Panc1 (cell line): ENCODE results near the gene KIRREL3. TPM values are rescaled to one million over a fixed set of nuclear protein-coding genes. Genes with fewer than 3 reads are reported as not detected.

ENCODE experiments used
- ATAC-seq: fragments of 200-7000 bp; cut with Tn5 transposase; 2 replicates; pipeline ENCODE4 v1.9.1; 2020; ENCODE audit warnings: mild to moderate bottlenecking, moderate library complexity
- BruUV-seq: library from RNA; stranded (reverse); fragments of 400-500 nt; replicated peaks from 2 replicates; lab custom pipeline; 2021; lab: Mats Ljungman, UMichigan
- CTCF ChIA-PET: fragments of 300-600 bp; sonication (Branson Sonifier 250); formaldehyde crosslinking; loops from one replicate; lab custom pipeline; 2022; ENCODE audit warnings: antibody characterized with exemption; lab: Charles Lee
- POLR2A ChIA-PET: fragments of 300-600 bp; sonication (Branson Sonifier 250); formaldehyde crosslinking; loops from one replicate; lab custom pipeline; 2022; ENCODE audit warnings: antibody characterized with exemption; lab: Charles Lee
- DNase-seq: peaks from one replicate; pipeline ENCODE4 v3.0.0-alpha.2; 2010; ENCODE audit warnings: low read depth, low spot score
- H3K27ac ChIP-seq: 2 replicates; pipeline ENCODE4 v1.5.1; 2011; ENCODE audit warnings: mild to moderate bottlenecking, low read length, inconsistent platforms
- H3K27me3 ChIP-seq: fragments of 200-500 bp; sonication (Bioruptor generic); 2 replicates; pipeline ENCODE4 v1.6.0; 2014; ENCODE audit warnings: low read length, inconsistent platforms; ENCODE audit not compliant: control insufficient read depth, insufficient read depth
- H3K36me3 ChIP-seq: fragments of 200-500 bp; sonication (Bioruptor generic); 2 replicates; pipeline ENCODE4 v1.5.1; 2014; ENCODE audit warnings: inconsistent platforms, mild to moderate bottlenecking, low read length, moderate library complexity; ENCODE audit not compliant: control insufficient read depth, insufficient read depth
- H3K4me1 ChIP-seq: 2 replicates; pipeline ENCODE4 v1.5.1; 2011; ENCODE audit warnings: inconsistent platforms, mild to moderate bottlenecking, low read length, moderate library complexity; ENCODE audit not compliant: control insufficient read depth, insufficient read depth
- H3K4me3 ChIP-seq, 2 experiments: 2 replicates each; pipeline ENCODE4 v1.5.1; 2011 to 2012; ENCODE audit warnings: low read depth in 2 of 2, low read length in 2 of 2, mild to moderate bottlenecking in 2 of 2, inconsistent platforms in 1 of 2, moderate library complexity in 1 of 2
- H3K9me3 ChIP-seq: fragments of 200-500 bp; sonication (Bioruptor generic); 2 replicates; pipeline ENCODE4 v1.5.1; 2014; ENCODE audit warnings: low read depth, mild to moderate bottlenecking, inconsistent platforms, low read length, moderate library complexity; ENCODE audit not compliant: control insufficient read depth, insufficient read depth
- POLR2AphosphoS5 ChIP-seq: IDR thresholded peaks from 2 replicates; pipeline ENCODE4 v1.6.1; 2012; ENCODE audit warnings: mild to moderate bottlenecking, low read depth, low read length, moderate library complexity
- SIN3A ChIP-seq: IDR thresholded peaks from 2 replicates; pipeline ENCODE4 v1.6.1; 2012; ENCODE audit warnings: low read depth, mild to moderate bottlenecking, low read length, moderate library complexity, borderline replicate concordance; ENCODE audit not compliant: insufficient read depth
- TCF7L2 ChIP-seq: IDR thresholded peaks from 2 replicates; pipeline ENCODE4 v1.6.1; 2011; ENCODE audit warnings: mild to moderate bottlenecking, low read depth, low read length, inconsistent platforms
- in situ Hi-C: cut with HindIII; loops from 2 replicates; pipeline ENCODE4 v1.10.0; 2016; ENCODE audit warnings: low sequenced_read_pairs, low pct_unique_long_range_greater_than_20kb
- intact Hi-C: fragments of 100-400 bp; cut with micrococcal nuclease; formaldehyde crosslinking; loops from one replicate; pipeline ENCODE4 v1.10.0; 2022; ENCODE audit not compliant: unreplicated experiment
- total RNA-seq: library from RNA; stranded (reverse); gene quantifications from one replicate; pipeline ENCODE4 v1.2.1, GENCODE V29; 2021; ENCODE audit not compliant: unreplicated experiment
- TF ChIP-seq, protein P1 (sequence below), 2 experiments: IDR thresholded peaks; 2 replicates each; pipeline ENCODE4 v1.6.1; 2011 to 2012; ENCODE audit warnings: low read depth in 2 of 2, control low read depth in 1 of 2, low read length in 1 of 2, mild to moderate bottlenecking in 1 of 2, moderate library complexity in 1 of 2; ENCODE audit not compliant: insufficient read depth in 1 of 2
- TF ChIP-seq, protein P2 (sequence below): fragments of 450-650 bp; IDR thresholded peaks from 2 replicates; pipeline ENCODE4 v1.5.1; 2017; ENCODE audit warnings: mild to moderate bottlenecking

KIRREL3 gene
- total RNA-seq, 1 experiment from 2014 or later: 0.36 TPM

DNA sequence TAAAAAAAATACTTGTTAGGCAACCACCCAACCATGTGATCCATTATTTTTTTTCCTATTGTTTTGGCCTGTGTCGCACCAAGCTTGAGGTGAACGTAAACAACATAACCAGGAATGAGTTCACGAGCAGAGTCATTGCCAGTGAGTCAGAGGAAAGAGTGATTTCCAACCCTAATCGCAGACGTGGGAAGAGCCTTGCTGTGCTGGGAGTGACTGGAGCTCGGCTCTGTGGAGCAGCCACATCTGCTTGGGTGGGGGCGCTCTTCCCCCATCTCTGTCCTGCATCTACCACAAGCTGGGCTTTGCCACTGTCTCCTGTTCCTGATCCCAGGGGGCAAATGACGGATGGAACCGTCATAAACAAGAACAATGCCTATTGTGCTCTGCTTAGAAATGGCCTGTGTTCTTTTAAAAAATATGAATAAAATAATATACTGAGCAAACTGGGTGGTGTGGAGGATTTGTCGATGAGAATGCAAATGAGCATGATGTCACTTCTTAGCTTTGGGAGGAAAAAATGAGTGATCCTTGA lies 210.0 kb downstream of the KIRREL3 start:
- H3K27me3 ChIP-seq: no peaks in the 10 kb centered on the region; the same call in 1 of the 2 replicates
- H3K4me1 ChIP-seq: no peaks in the 10 kb centered on the region
- BruUV-seq: no TSS peak
- H3K4me3 ChIP-seq: no peak overlapping the region
- H3K9me3 ChIP-seq: no peaks in the 10 kb centered on the region
- DNase-seq: no peak
- no peak overlapping the region for H3K27ac ChIP-seq
- no peak for TF ChIP-seq TCF7L2
- TF ChIP-seq, protein P1, sequence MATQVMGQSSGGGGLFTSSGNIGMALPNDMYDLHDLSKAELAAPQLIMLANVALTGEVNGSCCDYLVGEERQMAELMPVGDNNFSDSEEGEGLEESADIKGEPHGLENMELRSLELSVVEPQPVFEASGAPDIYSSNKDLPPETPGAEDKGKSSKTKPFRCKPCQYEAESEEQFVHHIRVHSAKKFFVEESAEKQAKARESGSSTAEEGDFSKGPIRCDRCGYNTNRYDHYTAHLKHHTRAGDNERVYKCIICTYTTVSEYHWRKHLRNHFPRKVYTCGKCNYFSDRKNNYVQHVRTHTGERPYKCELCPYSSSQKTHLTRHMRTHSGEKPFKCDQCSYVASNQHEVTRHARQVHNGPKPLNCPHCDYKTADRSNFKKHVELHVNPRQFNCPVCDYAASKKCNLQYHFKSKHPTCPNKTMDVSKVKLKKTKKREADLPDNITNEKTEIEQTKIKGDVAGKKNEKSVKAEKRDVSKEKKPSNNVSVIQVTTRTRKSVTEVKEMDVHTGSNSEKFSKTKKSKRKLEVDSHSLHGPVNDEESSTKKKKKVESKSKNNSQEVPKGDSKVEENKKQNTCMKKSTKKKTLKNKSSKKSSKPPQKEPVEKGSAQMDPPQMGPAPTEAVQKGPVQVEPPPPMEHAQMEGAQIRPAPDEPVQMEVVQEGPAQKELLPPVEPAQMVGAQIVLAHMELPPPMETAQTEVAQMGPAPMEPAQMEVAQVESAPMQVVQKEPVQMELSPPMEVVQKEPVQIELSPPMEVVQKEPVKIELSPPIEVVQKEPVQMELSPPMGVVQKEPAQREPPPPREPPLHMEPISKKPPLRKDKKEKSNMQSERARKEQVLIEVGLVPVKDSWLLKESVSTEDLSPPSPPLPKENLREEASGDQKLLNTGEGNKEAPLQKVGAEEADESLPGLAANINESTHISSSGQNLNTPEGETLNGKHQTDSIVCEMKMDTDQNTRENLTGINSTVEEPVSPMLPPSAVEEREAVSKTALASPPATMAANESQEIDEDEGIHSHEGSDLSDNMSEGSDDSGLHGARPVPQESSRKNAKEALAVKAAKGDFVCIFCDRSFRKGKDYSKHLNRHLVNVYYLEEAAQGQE (IDR thresholded peaks at IDR 0.05; ENCODE audit: insufficient read depth in 1 of 2, low read depth in 2 of 2, low read length in 1 of 2): no peak
- no peak for TF ChIP-seq POLR2AphosphoS5
- TF ChIP-seq, protein P2, sequence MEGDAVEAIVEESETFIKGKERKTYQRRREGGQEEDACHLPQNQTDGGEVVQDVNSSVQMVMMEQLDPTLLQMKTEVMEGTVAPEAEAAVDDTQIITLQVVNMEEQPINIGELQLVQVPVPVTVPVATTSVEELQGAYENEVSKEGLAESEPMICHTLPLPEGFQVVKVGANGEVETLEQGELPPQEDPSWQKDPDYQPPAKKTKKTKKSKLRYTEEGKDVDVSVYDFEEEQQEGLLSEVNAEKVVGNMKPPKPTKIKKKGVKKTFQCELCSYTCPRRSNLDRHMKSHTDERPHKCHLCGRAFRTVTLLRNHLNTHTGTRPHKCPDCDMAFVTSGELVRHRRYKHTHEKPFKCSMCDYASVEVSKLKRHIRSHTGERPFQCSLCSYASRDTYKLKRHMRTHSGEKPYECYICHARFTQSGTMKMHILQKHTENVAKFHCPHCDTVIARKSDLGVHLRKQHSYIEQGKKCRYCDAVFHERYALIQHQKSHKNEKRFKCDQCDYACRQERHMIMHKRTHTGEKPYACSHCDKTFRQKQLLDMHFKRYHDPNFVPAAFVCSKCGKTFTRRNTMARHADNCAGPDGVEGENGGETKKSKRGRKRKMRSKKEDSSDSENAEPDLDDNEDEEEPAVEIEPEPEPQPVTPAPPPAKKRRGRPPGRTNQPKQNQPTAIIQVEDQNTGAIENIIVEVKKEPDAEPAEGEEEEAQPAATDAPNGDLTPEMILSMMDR: no peak
- no peak for TF ChIP-seq SIN3A
- in situ Hi-C loops (no loop called here), intact Hi-C loops (no loop called here)
- ChIA-PET CTCF (no interaction called here), POLR2A (no interaction called here)
- ATAC-seq: no peak
- no peaks in the 10 kb centered on the region for H3K36me3 ChIP-seq

DNA sequence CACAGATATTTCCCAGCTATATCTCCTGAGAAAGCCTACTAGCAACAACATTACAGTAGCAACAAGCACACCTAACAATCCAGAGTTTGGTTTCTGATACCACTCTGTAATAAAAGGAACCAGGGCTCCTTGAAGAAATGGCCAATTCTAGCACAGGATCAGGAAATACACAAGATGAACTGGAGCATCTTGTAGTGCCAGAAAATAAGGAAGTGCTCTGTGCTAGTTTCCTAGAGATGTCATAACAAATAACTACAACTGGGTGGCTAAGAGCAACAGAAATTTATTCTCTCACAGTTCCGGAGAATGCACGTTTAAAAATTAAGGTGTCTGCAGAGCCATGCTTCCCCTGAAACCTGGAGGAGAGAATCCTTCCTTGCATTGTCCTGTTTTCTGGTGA lies 217.8 kb downstream of the KIRREL3 start:
- intact Hi-C loops: no loop called here
- ATAC-seq (no peak), DNase-seq (no peak)
- in situ Hi-C loops: no loop called here
- ChIA-PET CTCF (no interaction called here), POLR2A (no interaction called here)
- no peak overlapping the region for H3K27ac ChIP-seq
- H3K9me3 ChIP-seq: no peaks in the 10 kb centered on the region
- H3K4me3 ChIP-seq: no peak overlapping the region
- H3K36me3 ChIP-seq: no peaks in the 10 kb centered on the region
- TF ChIP-seq POLR2AphosphoS5 (no peak), SIN3A (no peak), TCF7L2 (no peak)
- TF ChIP-seq, protein P1 (IDR thresholded peaks at IDR 0.05; ENCODE audit: insufficient read depth in 1 of 2, low read depth in 2 of 2, low read length in 1 of 2): no peak
- TF ChIP-seq, protein P2: no peak
- H3K4me1 ChIP-seq: no peaks in the 10 kb centered on the region
- no TSS peak for BruUV-seq
- H3K27me3 ChIP-seq: peaks cover 9% of the 10 kb centered on the region
